Effector CD4-positive, alpha-beta T cell (primary cell): Measurements from ENCODE around the gene GAS7.
"Not testable (repeated sequence)": the region's sequence is repeated elsewhere in the genome, so short reads cannot be mapped to it uniquely, and the experiment has no call there.

Experiments used
- DNase-seq: peaks from one replicate; pipeline ENCODE4 v3.0.0-alpha.2; 2020

Gene GAS7

GRCh38 chr17:10010752-10011151 is 187.7 kb downstream of the GAS7 start:
- no peak for DNase-seq

GRCh38 chr17:10003705-10004104 is 194.7 kb downstream of the GAS7 start:
- DNase-seq, result no peak

- not testable (repeated sequence) for DNase-seq
Measured at GRCh38 chr17:10002567-10003360, 195.6 kb downstream of the GAS7 start.

- no peak for DNase-seq
Measured at GRCh38 chr17:10001306-10001873, 197.0 kb downstream of the GAS7 start.

- no peak for DNase-seq
Measured at GRCh38 chr17:9999919-10000695, 198.3 kb downstream of the GAS7 start.

GRCh38 chr17:9998060-9998459 is 200.3 kb downstream of the GAS7 start:
- DNase-seq, result no peak

GRCh38 chr17:9994761-9995160 is 203.6 kb downstream of the GAS7 start:
- no peak for DNase-seq

GRCh38 chr17:9991796-9992195 is 206.6 kb downstream of the GAS7 start:
- DNase-seq, result no peak

GRCh38 chr17:9991351-9991750 is 207.1 kb downstream of the GAS7 start:
- DNase-seq, result no peak

- DNase-seq, result no peak
Measured at GRCh38 chr17:9987779-9988585, 210.4 kb downstream of the GAS7 start.

GRCh38 chr17:9986754-9987382 is 211.5 kb downstream of the GAS7 start:
- DNase-seq, result no peak

- DNase-seq, result no peak
Measured at GRCh38 chr17:9985646-9986045, 212.8 kb downstream of the GAS7 start.

- no peak for DNase-seq
Measured at GRCh38 chr17:9984768-9985167, 213.6 kb downstream of the GAS7 start.

- no peak for DNase-seq
Measured at GRCh38 chr17:9982159-9982558, 216.2 kb downstream of the GAS7 start.

GRCh38 chr17:9981344-9981915 is 217.0 kb downstream of the GAS7 start:
- no peak for DNase-seq

GRCh38 chr17:9979463-9979995 is 218.9 kb downstream of the GAS7 start:
- no peak for DNase-seq

- no peak for DNase-seq
Measured at GRCh38 chr17:9977180-9977575, 221.2 kb downstream of the GAS7 start.

- DNase-seq, result no peak
Measured at GRCh38 chr17:9976283-9977179, 221.9 kb downstream of the GAS7 start.

GRCh38 chr17:9974448-9975381 is 223.7 kb downstream of the GAS7 start:
- DNase-seq, result no peak
